PFSK-1 (cell line): ENCODE results near the gene ADGRA1.

Experiments
- FOXP2 ChIP-seq: optimal IDR thresholded peaks from 2 replicates; pipeline ENCODE3; 2011; ENCODE audit warnings: borderline replicate concordance, control low read depth, inconsistent platforms; ENCODE audit not compliant: insufficient read depth; ENCODE audit errors: extremely low read length, extremely low read depth
- POLR2AphosphoS5 ChIP-seq: IDR thresholded peaks from 2 replicates; pipeline ENCODE4 v1.6.1; 2012; ENCODE audit warnings: low read depth, mild to moderate bottlenecking, control low read depth, low read length, moderate library complexity
- REST ChIP-seq, 2 experiments: IDR thresholded peaks; 2 replicates each; pipeline versions ENCODE4 v1.6.1 to v1.8.0; 2011 to 2012; ENCODE audit warnings: low read depth in 2 of 2, low read length in 2 of 2, control low read depth in 1 of 2, inconsistent platforms in 1 of 2, mild to moderate bottlenecking in 1 of 2, moderate library complexity in 1 of 2; ENCODE audit not compliant: insufficient read depth in 1 of 2
- SIN3A ChIP-seq: IDR thresholded peaks from 2 replicates; pipeline ENCODE4 v1.6.1; 2012; ENCODE audit warnings: mild to moderate bottlenecking, low read length, moderate library complexity, borderline replicate concordance; ENCODE audit not compliant: insufficient read depth
- TAF1 ChIP-seq: IDR thresholded peaks from 2 replicates; pipeline ENCODE4 v1.6.1; 2012; ENCODE audit warnings: low read length, control low read depth, borderline replicate concordance; ENCODE audit not compliant: insufficient read depth

The ADGRA1 gene

DNA sequence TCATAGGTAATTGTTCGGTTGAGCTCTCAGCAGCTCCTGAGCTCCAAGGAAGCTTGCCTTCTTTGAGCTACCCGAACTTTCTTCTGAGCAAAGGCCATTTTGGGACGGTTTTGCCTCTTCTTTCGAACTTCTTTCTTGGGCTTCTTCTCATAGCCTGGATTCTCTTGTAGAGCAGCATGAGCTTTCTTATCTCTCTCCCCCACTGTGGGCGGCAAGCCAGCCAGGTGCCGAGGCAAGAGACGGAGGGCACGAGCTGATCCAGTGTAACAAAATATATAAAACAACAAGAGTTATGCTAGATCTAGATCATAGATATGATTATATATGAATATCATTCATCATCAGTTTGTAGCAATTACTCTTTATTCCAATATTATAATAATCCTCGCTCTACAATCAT lies 55.8 kb downstream of the ADGRA1 start:
- TF ChIP-seq REST (IDR thresholded peaks at IDR 0.05; ENCODE audit: insufficient read depth in 1 of 2, low read depth in 2 of 2, low read length in 2 of 2), result no peak

GRCh38 chr10:133144771-133145170 lies 57.0 kb downstream of the ADGRA1 start:
- TF ChIP-seq POLR2AphosphoS5, result no peak

- TF ChIP-seq TAF1 (no peak), FOXP2 (no peak), POLR2AphosphoS5 (no peak)
These were observed 62.5 kb downstream of the ADGRA1 start for GRCh38 chr10:133150226-133150625.

- TF ChIP-seq REST (IDR thresholded peaks at IDR 0.05; ENCODE audit: insufficient read depth in 1 of 2, low read depth in 2 of 2, low read length in 2 of 2) (no peak), TAF1 (no peak), POLR2AphosphoS5 (no peak), FOXP2 (no peak), SIN3A (no peak)
These were observed 62.9 kb downstream of the ADGRA1 start for GRCh38 chr10:133150656-133151055.

DNA sequence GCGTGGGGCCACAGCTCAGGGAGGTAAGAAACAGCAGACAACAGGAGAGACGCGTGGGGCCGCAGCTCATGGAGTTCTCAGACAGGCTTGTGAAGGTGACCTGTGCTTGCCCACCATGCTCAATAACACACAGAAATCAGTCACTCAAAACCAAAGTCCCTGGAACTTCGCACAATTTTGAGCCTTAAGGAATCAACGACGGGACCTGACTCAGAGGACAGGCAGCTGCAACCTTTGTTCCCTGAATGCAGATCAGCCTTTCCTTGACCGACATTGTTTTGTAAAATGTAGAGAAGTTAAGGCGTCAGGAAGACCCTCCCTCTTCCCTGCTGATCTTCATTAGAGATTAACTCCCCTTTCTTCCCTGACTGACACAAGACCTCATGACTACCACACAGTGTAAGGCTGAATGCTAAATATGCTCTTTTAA lies 63.8 kb downstream of the ADGRA1 start:
- TF ChIP-seq FOXP2 (no peak), SIN3A (no peak), TAF1 (no peak), POLR2AphosphoS5 (no peak), REST (IDR thresholded peaks at IDR 0.05; ENCODE audit: insufficient read depth in 1 of 2, low read depth in 2 of 2, low read length in 2 of 2) (no peak)

- TF ChIP-seq TAF1 (no peak), FOXP2 (no peak), POLR2AphosphoS5 (no peak), SIN3A (no peak), REST (IDR thresholded peaks at IDR 0.05; ENCODE audit: insufficient read depth in 1 of 2, low read depth in 2 of 2, low read length in 2 of 2) (no peak)
These were observed 66.7 kb downstream of the ADGRA1 start for GRCh38 chr10:133154411-133154810.
